Measurements from ENCODE around the gene POPDC3. TPM values are rescaled to one million over a fixed set of nuclear protein-coding genes. Genes with fewer than 3 reads are reported as not detected.

Gene POPDC3
- total RNA-seq, 1 experiment from 2014 or later, result 5.7 TPM

- Histone ChIP-seq H3K27ac (ENCODE audit: insufficient read length, low read depth, low read length) (no peak overlapping the region), H3K56ac (ENCODE audit: insufficient read length, low read depth, low read length) (no peak overlapping the region), H2BK120ac (ENCODE audit: low read depth, low read length, poor library complexity, severe bottlenecking) (no peak overlapping the region), H3K9ac (ENCODE audit: extremely low read depth, insufficient read length, low read length) (no peak overlapping the region), H2BK20ac (ENCODE audit: low read depth, low read length, poor library complexity, severe bottlenecking) (no peak overlapping the region), H3K9me3 (ENCODE audit: control insufficient read depth, low read depth, low read length) (no peaks in the 10 kb centered on the region), H3K4ac (ENCODE audit: low read depth, low read length) (no peak overlapping the region), H3K23ac (ENCODE audit: insufficient read length, low read depth, low read length) (no peak overlapping the region), H2AK5ac (ENCODE audit: insufficient read length, low read length) (no peak overlapping the region), H2BK5ac (ENCODE audit: insufficient read length, low read length) (no peak overlapping the region), H3K79me1 (ENCODE audit: insufficient read depth, low read depth, low read length, poor library complexity, severe bottlenecking) (no peaks in the 10 kb centered on the region), H4K91ac (ENCODE audit: insufficient read length, low read depth, low read length) (no peak overlapping the region), H4K8ac (replicated peaks; ENCODE audit: insufficient read length, low read depth, low read length) (no peak overlapping the region), H4K5ac (ENCODE audit: insufficient read length, low read depth, low read length) (no peak overlapping the region), H3T11ph (ENCODE audit: low read length) (no peak overlapping the region), H2AFZ (ENCODE audit: low read length) (no peak overlapping the region), H2BK15ac (ENCODE audit: low read depth, low read length) (no peak overlapping the region), H3K14ac (ENCODE audit: insufficient read depth, low read length) (no peak overlapping the region), H4K20me1 (ENCODE audit: control insufficient read depth, insufficient read depth, insufficient read length) (no peaks in the 10 kb centered on the region), H3K4me2 (ENCODE audit: insufficient read depth, insufficient read length, low read length) (no peak overlapping the region), H3K23me2 (ENCODE audit: insufficient read length, low read depth, low read length, poor library complexity, severe bottlenecking) (no peaks in the 10 kb centered on the region), H3K4me1 (ENCODE audit: insufficient read depth, low read length) (no peaks in the 10 kb centered on the region), H3K18ac (ENCODE audit: insufficient read length, low read depth, low read length) (no peak overlapping the region), H3K79me2 (ENCODE audit: insufficient read depth, low read length) (no peaks in the 10 kb centered on the region), H3K27me3 (ENCODE audit: insufficient read depth, low read length) (no peaks in the 10 kb centered on the region), H2BK12ac (ENCODE audit: insufficient read length, low read depth, low read length) (no peak overlapping the region)
- TF ChIP-seq CTCF (conservative IDR thresholded peaks at IDR 0.05), result no peak
- Mint-ChIP-seq H3K27ac (no peak overlapping the region), H3K4me1 (peaks cover 0 to 6% of the 10 kb centered on the region in 2 experiments; a peak in 2 of 4 replicates), H3K9me3 (no peaks in the 10 kb centered on the region), H3K36me3 (ENCODE audit: insufficient read depth in 1 of 3, low read depth in 3 of 3) (no peaks in the 10 kb centered on the region), H3K4me3 (no peak overlapping the region), H3K27me3 (ENCODE audit: low read depth) (no peaks in the 10 kb centered on the region)
- WGBS (ENCODE audit: extremely low coverage, insufficient read length, low lambda C conversion rate), result no CpG with 5 or more reads among the region's 5 CpGs
- no peak for DNase-seq
Observed at GRCh38 chr6:105209950-105210706, 30.3 kb upstream of the POPDC3 start.
